Osteoblast (primary cell): Measurements from ENCODE around the gene IPP. TPM values are rescaled to one million over a fixed set of nuclear protein-coding genes. Genes with fewer than 3 reads are reported as not detected.

Source experiments
- DNase-seq: peaks from one replicate; pipeline ENCODE4 v3.0.0; 2011; ENCODE audit warnings: low spot score, mixed read lengths; ENCODE audit not compliant: insufficient read length; ENCODE audit errors: missing footprints
- H2AFZ ChIP-seq: 2 replicates; pipeline ENCODE4 v1.6.0; 2011; ENCODE audit warnings: mild to moderate bottlenecking, low read length
- H3K27ac ChIP-seq: 2 replicates; pipeline ENCODE4 v1.5.1; 2011; ENCODE audit warnings: mild to moderate bottlenecking, low read depth, low read length, moderate library complexity
- H3K27me3 ChIP-seq: 2 replicates; pipeline ENCODE4 v1.6.0; 2012; ENCODE audit warnings: mild to moderate bottlenecking, control low read depth, inconsistent platforms, low read length, moderate library complexity; ENCODE audit not compliant: insufficient read depth
- H3K36me3 ChIP-seq: 2 replicates; pipeline ENCODE4 v1.5.1; 2011; ENCODE audit warnings: mild to moderate bottlenecking, low read length, control low read depth, moderate library complexity; ENCODE audit not compliant: insufficient read depth
- H3K4me1 ChIP-seq: 2 replicates; pipeline ENCODE4 v1.5.1; 2011; ENCODE audit warnings: mild to moderate bottlenecking, low read length, control low read depth, moderate library complexity; ENCODE audit not compliant: insufficient read depth
- H3K4me2 ChIP-seq: 2 replicates; pipeline ENCODE4 v1.6.0; 2011; ENCODE audit warnings: mild to moderate bottlenecking, low read length; ENCODE audit not compliant: insufficient read depth
- H3K4me3 ChIP-seq: fragments of 200-600 bp; sonication (generic); 3 replicates; pipeline ENCODE4 v1.5.1; 2012; ENCODE audit warnings: mild to moderate bottlenecking, low read length, inconsistent platforms; ENCODE audit not compliant: insufficient read depth
- H3K79me2 ChIP-seq: 2 replicates; pipeline ENCODE4 v1.6.0; 2012; ENCODE audit warnings: mild to moderate bottlenecking, low read length, control low read depth, inconsistent platforms; ENCODE audit not compliant: insufficient read depth
- H3K9me3 ChIP-seq: 2 replicates; pipeline ENCODE4 v1.5.1; 2011; ENCODE audit warnings: low read depth, low read length, control low read depth
- H4K20me1 ChIP-seq: 2 replicates; pipeline ENCODE4 v1.6.0; 2012; ENCODE audit warnings: mild to moderate bottlenecking, low read length, control low read depth; ENCODE audit not compliant: insufficient read depth
- CTCF ChIP-seq: IDR thresholded peaks from 2 replicates; pipeline ENCODE4 v1.5.1; 2011; ENCODE audit warnings: mild to moderate bottlenecking, low read depth, low read length, moderate library complexity; ENCODE audit errors: extremely low read depth
- total RNA-seq: library from RNA; depleted of rRNA; stranded (reverse); fragments of >200 nt; gene quantifications from 2 replicates; pipeline ENCODE4 v1.2.3, GENCODE V29; 2012

Gene IPP
- total RNA-seq, 1 donor: 14.1 TPM

- TF ChIP-seq CTCF: no peak
- Histone ChIP-seq H4K20me1 (peaks cover 73% of the 10 kb centered on the region), H3K4me1 (peaks cover 32% of the 10 kb centered on the region)
These were observed 76.0 kb downstream of the IPP start for GRCh38 chr1:45674478-45674877.

GRCh38 chr1:45673956-45674355 is 76.5 kb downstream of the IPP start:
- Histone ChIP-seq H3K4me1 (peaks cover 31% of the 10 kb centered on the region), H3K9me3 (no peaks in the 10 kb centered on the region), H3K4me3 (no peak overlapping the region), H3K27ac (no peak overlapping the region), H2AFZ (no peak overlapping the region), H4K20me1 (peaks cover 73% of the 10 kb centered on the region), H3K27me3 (no peaks in the 10 kb centered on the region), H3K36me3 (no peaks in the 10 kb centered on the region), H3K79me2 (peaks cover 96% of the 10 kb centered on the region), H3K4me2 (no peak overlapping the region)
- DNase-seq: peak; percentile 25
- no peak for TF ChIP-seq CTCF

More at GRCh38 chr1:45674478-45674877, 76.0 kb downstream of the IPP start:
- DNase-seq: no peak
- H3K27me3 ChIP-seq: no peaks in the 10 kb centered on the region
- no peak overlapping the region for H2AFZ ChIP-seq
- peaks cover 96% of the 10 kb centered on the region for H3K79me2 ChIP-seq
- H3K4me3 ChIP-seq: no peak overlapping the region
- no peaks in the 10 kb centered on the region for H3K36me3 ChIP-seq
- H3K9me3 ChIP-seq: no peaks in the 10 kb centered on the region
- H3K4me2 ChIP-seq: no peak overlapping the region
- no peak overlapping the region for H3K27ac ChIP-seq

GRCh38 chr1:45669859-45670655 is 80.4 kb downstream of the IPP start:
- DNase-seq: peak; percentile 8
- Histone ChIP-seq H3K27me3 (no peaks in the 10 kb centered on the region), H3K27ac (peak overlapping the region; percentile 19), H4K20me1 (peaks cover 71% of the 10 kb centered on the region), H3K36me3 (no peaks in the 10 kb centered on the region), H3K4me1 (peaks cover 16% of the 10 kb centered on the region), H3K79me2 (peaks cover 99% of the 10 kb centered on the region), H3K4me2 (no peak overlapping the region), H2AFZ (no peak overlapping the region), H3K4me3 (no peak overlapping the region), H3K9me3 (no peaks in the 10 kb centered on the region)
- TF ChIP-seq CTCF: no peak

- TF ChIP-seq CTCF: no peak
- DNase-seq: peak; percentile 72
- no peak overlapping the region for H2AFZ ChIP-seq
- peaks cover 16% of the 10 kb centered on the region for H3K4me1 ChIP-seq
- no peaks in the 10 kb centered on the region for H3K9me3 ChIP-seq
- H3K36me3 ChIP-seq: no peaks in the 10 kb centered on the region
- H3K4me3 ChIP-seq: no peak overlapping the region
- peak overlapping the region; percentile 37 for H3K27ac ChIP-seq
- peaks cover 99% of the 10 kb centered on the region for H3K79me2 ChIP-seq
- H4K20me1 ChIP-seq: peaks cover 66% of the 10 kb centered on the region
- H3K4me2 ChIP-seq: no peak overlapping the region
- H3K27me3 ChIP-seq: no peaks in the 10 kb centered on the region
These were observed 81.1 kb downstream of the IPP start for GRCh38 chr1:45669379-45669778.
